Measurements from ENCODE around the gene COMTD1. TPM values are rescaled to one million over a fixed set of nuclear protein-coding genes. Genes with fewer than 3 reads are reported as not detected.

Gene COMTD1
- total RNA-seq, 1 donor from 2014 or later = 14.2 TPM

- Mint-ChIP-seq H3K27ac (ENCODE audit: unreplicated experiment) (no peak overlapping the region), H3K4me1 (ENCODE audit: low read depth, unreplicated experiment) (no peaks in the 10 kb centered on the region), H3K9me3 (ENCODE audit: unreplicated experiment) (peaks cover 1% of the 10 kb centered on the region), H3K27me3 (ENCODE audit: unreplicated experiment) (no peaks in the 10 kb centered on the region), H3K36me3 (ENCODE audit: unreplicated experiment) (no peaks in the 10 kb centered on the region), H3K4me3 (ENCODE audit: unreplicated experiment) (no peak overlapping the region)
- TF ChIP-seq CTCF (IDR thresholded peaks at IDR 0.05; ENCODE audit: partially characterized antibody, unreplicated experiment) = no peak
- DNase-seq = no peak
These were observed 9.8 kb upstream of the COMTD1 start for GRCh38 chr10:75245354-75246250.

GRCh38 chr10:75244487-75245353 lies 9.0 kb upstream of the COMTD1 start:
- no peaks in the 10 kb centered on the region for H3K4me1 Mint-ChIP-seq (ENCODE audit: low read depth, unreplicated experiment)
- no peak overlapping the region for H3K4me3 Mint-ChIP-seq (ENCODE audit: unreplicated experiment)
- H3K9me3 Mint-ChIP-seq (ENCODE audit: unreplicated experiment) = peaks cover 1% of the 10 kb centered on the region
- no peaks in the 10 kb centered on the region for H3K27me3 Mint-ChIP-seq (ENCODE audit: unreplicated experiment)
- H3K27ac Mint-ChIP-seq (ENCODE audit: unreplicated experiment) = no peak overlapping the region
- TF ChIP-seq CTCF (IDR thresholded peaks at IDR 0.05; ENCODE audit: partially characterized antibody, unreplicated experiment) = no peak
- H3K36me3 Mint-ChIP-seq (ENCODE audit: unreplicated experiment) = no peaks in the 10 kb centered on the region
- DNase-seq = no peak

- no peaks in the 10 kb centered on the region for H3K27me3 Mint-ChIP-seq (ENCODE audit: unreplicated experiment)
- H3K9me3 Mint-ChIP-seq (ENCODE audit: unreplicated experiment) = peaks cover 4% of the 10 kb centered on the region
- TF ChIP-seq CTCF (IDR thresholded peaks at IDR 0.05; ENCODE audit: partially characterized antibody, unreplicated experiment) = no peak
- no peaks in the 10 kb centered on the region for H3K4me1 Mint-ChIP-seq (ENCODE audit: low read depth, unreplicated experiment)
- no peak overlapping the region for H3K27ac Mint-ChIP-seq (ENCODE audit: unreplicated experiment)
- no peak overlapping the region for H3K4me3 Mint-ChIP-seq (ENCODE audit: unreplicated experiment)
- H3K36me3 Mint-ChIP-seq (ENCODE audit: unreplicated experiment) = no peaks in the 10 kb centered on the region
- no peak for DNase-seq
These were observed 7.7 kb upstream of the COMTD1 start for GRCh38 chr10:75243426-75243825.

- no peak overlapping the region for H3K4me3 Mint-ChIP-seq (ENCODE audit: unreplicated experiment)
- TF ChIP-seq CTCF (IDR thresholded peaks at IDR 0.05; ENCODE audit: partially characterized antibody, unreplicated experiment) = no peak
- no peak for DNase-seq
- peaks cover 4% of the 10 kb centered on the region for H3K9me3 Mint-ChIP-seq (ENCODE audit: unreplicated experiment)
- H3K36me3 Mint-ChIP-seq (ENCODE audit: unreplicated experiment) = no peaks in the 10 kb centered on the region
- H3K27ac Mint-ChIP-seq (ENCODE audit: unreplicated experiment) = no peak overlapping the region
- H3K27me3 Mint-ChIP-seq (ENCODE audit: unreplicated experiment) = peaks cover 2% of the 10 kb centered on the region
- H3K4me1 Mint-ChIP-seq (ENCODE audit: low read depth, unreplicated experiment) = no peaks in the 10 kb centered on the region
These were observed 4.7 kb upstream of the COMTD1 start for GRCh38 chr10:75240329-75241076.

Measured in glutamatergic neuron (in vitro differentiated cells).